ENCODE results near the gene ISX.
"Not testable (repeated sequence)": the region's sequence is repeated elsewhere in the genome, so short reads cannot be mapped to it uniquely, and the experiment has no call there.

ISX gene

GRCh38 chr22:35039625-35040024, 26.3 kb upstream of the ISX start:
- in situ Hi-C loops (cut with HindIII; ENCODE audit: low sequenced_read_pairs), result no loop called here
- DNase-seq (ENCODE audit: low read depth), result no peak
- no peak overlapping the region for H3K4me3 ChIP-seq (ENCODE audit: low read depth, low read length)
- TF ChIP-seq, protein P1, sequence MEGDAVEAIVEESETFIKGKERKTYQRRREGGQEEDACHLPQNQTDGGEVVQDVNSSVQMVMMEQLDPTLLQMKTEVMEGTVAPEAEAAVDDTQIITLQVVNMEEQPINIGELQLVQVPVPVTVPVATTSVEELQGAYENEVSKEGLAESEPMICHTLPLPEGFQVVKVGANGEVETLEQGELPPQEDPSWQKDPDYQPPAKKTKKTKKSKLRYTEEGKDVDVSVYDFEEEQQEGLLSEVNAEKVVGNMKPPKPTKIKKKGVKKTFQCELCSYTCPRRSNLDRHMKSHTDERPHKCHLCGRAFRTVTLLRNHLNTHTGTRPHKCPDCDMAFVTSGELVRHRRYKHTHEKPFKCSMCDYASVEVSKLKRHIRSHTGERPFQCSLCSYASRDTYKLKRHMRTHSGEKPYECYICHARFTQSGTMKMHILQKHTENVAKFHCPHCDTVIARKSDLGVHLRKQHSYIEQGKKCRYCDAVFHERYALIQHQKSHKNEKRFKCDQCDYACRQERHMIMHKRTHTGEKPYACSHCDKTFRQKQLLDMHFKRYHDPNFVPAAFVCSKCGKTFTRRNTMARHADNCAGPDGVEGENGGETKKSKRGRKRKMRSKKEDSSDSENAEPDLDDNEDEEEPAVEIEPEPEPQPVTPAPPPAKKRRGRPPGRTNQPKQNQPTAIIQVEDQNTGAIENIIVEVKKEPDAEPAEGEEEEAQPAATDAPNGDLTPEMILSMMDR (IDR thresholded peaks at IDR 0.05; ENCODE audit: low read depth, low read length, missing control alignments), result no peak

DNA sequence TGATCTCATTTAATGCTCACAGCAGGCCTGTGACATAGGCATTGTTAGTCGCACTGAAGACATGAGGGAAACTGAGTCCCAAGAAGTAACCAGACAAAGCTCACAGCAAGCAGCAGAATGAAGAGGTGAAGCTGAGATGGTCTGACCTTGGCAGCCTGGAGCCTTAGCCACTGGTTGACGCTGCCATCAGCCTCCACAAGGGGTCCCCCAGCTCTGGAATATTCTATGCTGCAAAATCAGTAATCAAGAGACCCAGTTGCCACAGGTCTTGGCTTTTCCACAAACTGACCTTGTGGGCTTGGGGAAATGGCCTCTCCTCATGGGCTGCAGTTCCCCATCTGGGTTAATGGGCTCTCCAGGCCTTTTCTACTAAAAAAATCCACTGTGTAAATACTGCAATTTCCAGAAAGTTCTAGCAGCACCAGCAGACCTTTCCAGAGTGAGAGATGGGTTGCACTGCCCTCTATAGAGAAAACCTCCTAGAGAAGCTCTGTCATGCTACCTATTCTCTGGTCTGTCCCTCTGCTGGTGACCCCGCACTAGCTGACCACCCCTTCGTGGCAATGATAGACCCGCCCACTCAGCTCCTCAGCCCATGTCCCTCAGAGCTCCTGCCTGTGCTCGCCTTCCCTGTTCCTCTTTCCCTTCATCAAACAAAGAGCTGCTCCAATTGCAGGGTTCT, 22.6 kb upstream of the ISX start:
- no peak for DNase-seq (ENCODE audit: low read depth)
- TF ChIP-seq, protein P1 (IDR thresholded peaks at IDR 0.05; ENCODE audit: low read depth, low read length, missing control alignments), result no peak
- in situ Hi-C loops (cut with HindIII; ENCODE audit: low sequenced_read_pairs), result no loop called here
- no peak overlapping the region for H3K4me3 ChIP-seq (ENCODE audit: low read depth, low read length)

GRCh38 chr22:35043934-35044319, 22.0 kb upstream of the ISX start:
- no peak overlapping the region for H3K4me3 ChIP-seq (ENCODE audit: low read depth, low read length)
- TF ChIP-seq, protein P1 (IDR thresholded peaks at IDR 0.05; ENCODE audit: low read depth, low read length, missing control alignments), result no peak
- no peak for DNase-seq (ENCODE audit: low read depth)
- in situ Hi-C loops (cut with HindIII; ENCODE audit: low sequenced_read_pairs), result no loop called here

DNA sequence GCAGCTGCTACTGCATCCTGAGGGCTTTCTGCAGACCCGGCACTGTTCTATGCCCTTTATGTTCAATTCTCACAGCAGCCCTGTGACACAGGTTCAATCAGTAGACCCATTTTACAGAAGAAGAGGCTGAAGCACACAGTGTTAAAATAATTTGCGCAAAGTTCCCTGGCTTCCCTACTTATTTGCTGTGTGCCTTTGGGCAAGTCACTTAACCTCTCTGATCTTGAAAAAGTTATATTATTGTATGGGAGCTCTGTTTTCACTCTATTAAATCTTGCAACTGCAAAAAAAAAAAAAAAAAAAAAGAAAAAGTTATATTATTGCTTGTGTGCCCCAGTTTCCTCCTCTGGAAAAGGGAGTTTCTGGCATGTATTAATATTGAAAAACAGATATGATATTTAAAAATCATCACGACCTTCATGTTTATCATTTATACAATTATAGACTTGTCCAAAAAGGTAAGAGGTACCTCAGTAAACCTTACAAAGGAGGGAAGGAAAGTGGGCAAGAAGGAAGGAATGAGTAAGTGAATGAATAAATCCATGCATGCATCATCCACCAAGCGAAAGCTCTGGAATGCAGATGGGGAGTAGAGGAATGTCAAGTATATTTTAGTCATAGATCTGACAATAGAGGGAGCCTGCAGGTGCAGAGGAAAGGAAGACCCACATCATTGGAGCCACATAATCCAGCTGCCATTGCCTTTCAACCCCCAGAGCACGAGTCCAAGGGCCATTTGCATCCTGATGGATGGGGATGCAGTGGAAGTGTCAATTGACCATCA, 21.2 kb upstream of the ISX start:
- TF ChIP-seq, protein P1 (IDR thresholded peaks at IDR 0.05; ENCODE audit: low read depth, low read length, missing control alignments), result no peak
- DNase-seq (ENCODE audit: low read depth), result no peak
- H3K4me3 ChIP-seq (ENCODE audit: low read depth, low read length), result no peak overlapping the region
- in situ Hi-C loops (cut with HindIII; ENCODE audit: low sequenced_read_pairs), result no loop called here

GRCh38 chr22:35045451-35045850, 20.5 kb upstream of the ISX start:
- no peak for DNase-seq (ENCODE audit: low read depth)
- TF ChIP-seq, protein P1 (IDR thresholded peaks at IDR 0.05; ENCODE audit: low read depth, low read length, missing control alignments), result no peak
- H3K4me3 ChIP-seq (ENCODE audit: low read depth, low read length), result no peak overlapping the region
- in situ Hi-C loops (cut with HindIII; ENCODE audit: low sequenced_read_pairs), result no loop called here

- H3K4me3 ChIP-seq (ENCODE audit: low read depth, low read length), result no peak overlapping the region
- DNase-seq (ENCODE audit: low read depth), result no peak
- in situ Hi-C loops (cut with HindIII; ENCODE audit: low sequenced_read_pairs), result no loop called here
- TF ChIP-seq, protein P1 (IDR thresholded peaks at IDR 0.05; ENCODE audit: low read depth, low read length, missing control alignments), result no peak
Observed at GRCh38 chr22:35046744-35047462, 19.1 kb upstream of the ISX start.

GRCh38 chr22:35050038-35050437, 15.9 kb upstream of the ISX start:
- in situ Hi-C loops (cut with HindIII; ENCODE audit: low sequenced_read_pairs); DNase-seq (ENCODE audit: low read depth): not testable (repeated sequence)

More at GRCh38 chr22:35050038-35050437, 15.9 kb upstream of the ISX start:
- not testable (repeated sequence) for H3K4me3 ChIP-seq (ENCODE audit: low read depth, low read length)

Data from astrocyte of the cerebellum (primary cell).